IMR-90 (cell line): Measurements from ENCODE around the gene CEBPB.

Experiments
- BHLHE40 ChIP-seq: fragments of 150-350 bp; IDR thresholded peaks from 2 replicates; pipeline ENCODE4 v1.6.1; 2016; ENCODE audit warnings: mild to moderate bottlenecking, low read depth, low read length
- CEBPB ChIP-seq: IDR thresholded peaks from 2 replicates; pipeline ENCODE4 v1.6.1; 2012; ENCODE audit warnings: low read depth, low read length, improper control_type of control experiment
- FOS ChIP-seq: fragments of 150-350 bp; IDR thresholded peaks from 2 replicates; pipeline ENCODE4 v1.6.1; 2016; ENCODE audit warnings: low read depth, low read length
- MAFK ChIP-seq: IDR thresholded peaks from 2 replicates; pipeline ENCODE4 v1.6.1; 2012; ENCODE audit warnings: low read depth, low read length, improper control_type of control experiment
- MXI1 ChIP-seq: IDR thresholded peaks from 2 replicates; pipeline ENCODE4 v1.6.1; 2012; ENCODE audit warnings: low read depth, mild to moderate bottlenecking, low read length, moderate library complexity, borderline replicate concordance
- POLR2A ChIP-seq: IDR thresholded peaks from 2 replicates; pipeline ENCODE4 v1.6.1; 2012; ENCODE audit warnings: mild to moderate bottlenecking, low read depth, low read length
- RAD21 ChIP-seq: IDR thresholded peaks from 2 replicates; pipeline ENCODE4 v1.6.1; 2012; ENCODE audit warnings: low read length, improper control_type of control experiment
- RCOR1 ChIP-seq: IDR thresholded peaks from 2 replicates; pipeline ENCODE4 v1.6.1; 2012; ENCODE audit warnings: mild to moderate bottlenecking, low read length, improper control_type of control experiment; ENCODE audit not compliant: insufficient replicate concordance
- RFX5 ChIP-seq: IDR thresholded peaks from 2 replicates; pipeline ENCODE4 v1.8.0; 2012; ENCODE audit warnings: low read depth, mild to moderate bottlenecking, low read length, moderate library complexity
- SMC3 ChIP-seq: fragments of 150-350 bp; IDR thresholded peaks from 2 replicates; pipeline ENCODE4 v1.6.1; 2016; ENCODE audit warnings: low read depth, mild to moderate bottlenecking, antibody characterized with exemption, low read length, moderate library complexity
- TF ChIP-seq, protein P1 (sequence below): conservative IDR thresholded peaks from 2 replicates; pipeline ENCODE4 v1.5.1; 2012; ENCODE audit warnings: mild to moderate bottlenecking, low read depth, low read length, improper control_type of control experiment
- TF ChIP-seq, protein P2 (sequence below): fragments of 150-350 bp; IDR thresholded peaks from 2 replicates; pipeline ENCODE4 v1.6.1; 2017; ENCODE audit warnings: mild to moderate bottlenecking, antibody characterized with exemption, low read length, low read depth
- TF ChIP-seq, protein P3 (sequence below): fragments of 150-350 bp; IDR thresholded peaks from 2 replicates; pipeline ENCODE4 v1.6.1; 2016; ENCODE audit warnings: low read depth, mild to moderate bottlenecking, low read length, moderate library complexity, borderline replicate concordance

DNA sequence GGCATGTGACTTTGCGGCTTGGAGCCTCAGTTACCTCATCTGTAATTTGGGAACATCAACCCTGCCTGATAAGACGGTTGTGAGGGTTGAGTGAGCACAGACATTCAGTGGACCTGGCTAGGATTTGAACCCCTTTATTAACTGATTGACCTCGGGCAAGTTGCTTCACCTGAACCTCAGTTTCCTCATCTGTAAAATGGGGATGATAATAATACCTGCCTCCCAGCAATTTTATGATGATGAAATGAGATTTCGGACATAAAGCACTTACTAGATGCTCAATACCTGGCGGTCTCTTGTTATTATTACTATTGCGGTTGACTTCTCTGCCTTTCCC is 51.5 kb downstream of the CEBPB start:
- TF ChIP-seq, protein P1, sequence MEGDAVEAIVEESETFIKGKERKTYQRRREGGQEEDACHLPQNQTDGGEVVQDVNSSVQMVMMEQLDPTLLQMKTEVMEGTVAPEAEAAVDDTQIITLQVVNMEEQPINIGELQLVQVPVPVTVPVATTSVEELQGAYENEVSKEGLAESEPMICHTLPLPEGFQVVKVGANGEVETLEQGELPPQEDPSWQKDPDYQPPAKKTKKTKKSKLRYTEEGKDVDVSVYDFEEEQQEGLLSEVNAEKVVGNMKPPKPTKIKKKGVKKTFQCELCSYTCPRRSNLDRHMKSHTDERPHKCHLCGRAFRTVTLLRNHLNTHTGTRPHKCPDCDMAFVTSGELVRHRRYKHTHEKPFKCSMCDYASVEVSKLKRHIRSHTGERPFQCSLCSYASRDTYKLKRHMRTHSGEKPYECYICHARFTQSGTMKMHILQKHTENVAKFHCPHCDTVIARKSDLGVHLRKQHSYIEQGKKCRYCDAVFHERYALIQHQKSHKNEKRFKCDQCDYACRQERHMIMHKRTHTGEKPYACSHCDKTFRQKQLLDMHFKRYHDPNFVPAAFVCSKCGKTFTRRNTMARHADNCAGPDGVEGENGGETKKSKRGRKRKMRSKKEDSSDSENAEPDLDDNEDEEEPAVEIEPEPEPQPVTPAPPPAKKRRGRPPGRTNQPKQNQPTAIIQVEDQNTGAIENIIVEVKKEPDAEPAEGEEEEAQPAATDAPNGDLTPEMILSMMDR = no peak
- TF ChIP-seq FOS = no peak
- TF ChIP-seq BHLHE40 = no peak
- TF ChIP-seq CEBPB = no peak
- no peak for TF ChIP-seq RAD21
- no peak for TF ChIP-seq POLR2A
- TF ChIP-seq MAFK = no peak
- no peak for TF ChIP-seq SMC3
- TF ChIP-seq, protein P2, sequence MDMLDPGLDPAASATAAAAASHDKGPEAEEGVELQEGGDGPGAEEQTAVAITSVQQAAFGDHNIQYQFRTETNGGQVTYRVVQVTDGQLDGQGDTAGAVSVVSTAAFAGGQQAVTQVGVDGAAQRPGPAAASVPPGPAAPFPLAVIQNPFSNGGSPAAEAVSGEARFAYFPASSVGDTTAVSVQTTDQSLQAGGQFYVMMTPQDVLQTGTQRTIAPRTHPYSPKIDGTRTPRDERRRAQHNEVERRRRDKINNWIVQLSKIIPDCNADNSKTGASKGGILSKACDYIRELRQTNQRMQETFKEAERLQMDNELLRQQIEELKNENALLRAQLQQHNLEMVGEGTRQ = no peak
- TF ChIP-seq, protein P3, sequence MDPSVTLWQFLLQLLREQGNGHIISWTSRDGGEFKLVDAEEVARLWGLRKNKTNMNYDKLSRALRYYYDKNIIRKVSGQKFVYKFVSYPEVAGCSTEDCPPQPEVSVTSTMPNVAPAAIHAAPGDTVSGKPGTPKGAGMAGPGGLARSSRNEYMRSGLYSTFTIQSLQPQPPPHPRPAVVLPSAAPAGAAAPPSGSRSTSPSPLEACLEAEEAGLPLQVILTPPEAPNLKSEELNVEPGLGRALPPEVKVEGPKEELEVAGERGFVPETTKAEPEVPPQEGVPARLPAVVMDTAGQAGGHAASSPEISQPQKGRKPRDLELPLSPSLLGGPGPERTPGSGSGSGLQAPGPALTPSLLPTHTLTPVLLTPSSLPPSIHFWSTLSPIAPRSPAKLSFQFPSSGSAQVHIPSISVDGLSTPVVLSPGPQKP = no peak
- TF ChIP-seq RFX5 = no peak
- TF ChIP-seq RCOR1 = no peak
- no peak for TF ChIP-seq MXI1
